GM18520 (cell line): ENCODE data around the gene SGCA.

Experiments used
- ATAC-seq: cut with Tn5 transposase; IDR thresholded peaks from one replicate; pipeline ENCODE4 v1.9.1; 2021; ENCODE audit not compliant: unreplicated experiment

The SGCA gene

GRCh38 chr17:50181591-50182560, 16.1 kb downstream of the SGCA start:
- ATAC-seq, result no peak

DNA sequence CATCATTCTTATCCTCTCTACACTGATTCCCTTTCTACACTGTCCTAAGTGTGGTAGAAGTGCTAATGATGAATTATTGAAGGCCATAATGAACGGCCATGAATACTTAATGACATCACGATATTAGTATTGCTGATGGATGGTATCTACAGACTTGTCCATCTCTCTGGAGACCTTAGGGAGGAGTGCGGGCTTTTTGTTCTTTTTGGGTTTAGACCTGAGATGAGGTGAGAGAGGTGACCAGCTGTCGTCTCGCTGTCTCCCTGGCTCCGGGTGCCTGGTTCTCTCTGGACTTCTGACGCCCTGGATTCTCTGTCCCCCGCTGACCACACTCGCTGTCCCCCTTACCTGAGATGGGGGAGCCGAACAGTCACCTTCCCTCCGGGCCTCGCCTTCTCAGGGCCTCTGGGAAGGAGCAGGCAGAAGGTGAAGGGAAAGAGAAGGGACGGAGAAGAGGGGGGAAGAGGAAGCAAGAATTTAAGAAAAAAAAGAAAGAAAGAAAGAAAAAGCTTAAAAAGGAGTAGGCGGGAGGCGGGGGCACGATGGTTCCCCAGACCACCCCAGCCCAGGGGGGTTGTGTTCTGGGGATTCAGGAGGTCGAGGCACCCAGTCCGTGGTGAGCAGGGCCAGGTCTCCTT, 17.1 kb downstream of the SGCA start:
- no peak for ATAC-seq

DNA sequence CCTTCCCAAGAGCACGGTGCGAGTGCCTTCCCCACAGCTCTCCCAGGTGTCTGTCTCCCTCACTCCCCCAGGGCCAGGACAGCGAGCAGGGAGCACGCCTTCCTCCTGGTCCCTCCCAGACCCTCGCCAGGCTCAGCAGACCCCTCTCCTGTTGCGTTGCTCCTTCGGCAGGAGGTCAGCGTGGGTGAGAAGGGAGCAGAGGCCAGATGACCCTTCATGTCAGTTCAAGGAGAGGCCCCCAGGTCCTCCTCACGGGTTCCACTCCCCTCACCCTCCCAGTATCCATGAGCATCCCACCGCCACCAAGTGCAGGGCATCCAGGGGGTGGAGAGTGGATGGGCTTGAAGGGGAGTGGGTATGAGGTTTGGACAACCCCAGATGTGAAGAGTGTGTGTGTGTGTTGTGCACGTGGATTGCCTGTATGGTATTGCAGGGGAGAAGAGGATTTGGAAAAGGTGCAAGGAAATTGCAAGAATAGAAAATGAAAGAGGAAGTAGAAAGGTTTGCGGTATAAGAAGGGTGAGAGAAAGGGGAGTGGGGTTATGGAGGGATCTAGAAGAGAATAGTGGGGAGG, 17.7 kb downstream of the SGCA start:
- ATAC-seq, result no peak

GRCh38 chr17:50184064-50184463, 18.3 kb downstream of the SGCA start:
- no peak for ATAC-seq

DNA sequence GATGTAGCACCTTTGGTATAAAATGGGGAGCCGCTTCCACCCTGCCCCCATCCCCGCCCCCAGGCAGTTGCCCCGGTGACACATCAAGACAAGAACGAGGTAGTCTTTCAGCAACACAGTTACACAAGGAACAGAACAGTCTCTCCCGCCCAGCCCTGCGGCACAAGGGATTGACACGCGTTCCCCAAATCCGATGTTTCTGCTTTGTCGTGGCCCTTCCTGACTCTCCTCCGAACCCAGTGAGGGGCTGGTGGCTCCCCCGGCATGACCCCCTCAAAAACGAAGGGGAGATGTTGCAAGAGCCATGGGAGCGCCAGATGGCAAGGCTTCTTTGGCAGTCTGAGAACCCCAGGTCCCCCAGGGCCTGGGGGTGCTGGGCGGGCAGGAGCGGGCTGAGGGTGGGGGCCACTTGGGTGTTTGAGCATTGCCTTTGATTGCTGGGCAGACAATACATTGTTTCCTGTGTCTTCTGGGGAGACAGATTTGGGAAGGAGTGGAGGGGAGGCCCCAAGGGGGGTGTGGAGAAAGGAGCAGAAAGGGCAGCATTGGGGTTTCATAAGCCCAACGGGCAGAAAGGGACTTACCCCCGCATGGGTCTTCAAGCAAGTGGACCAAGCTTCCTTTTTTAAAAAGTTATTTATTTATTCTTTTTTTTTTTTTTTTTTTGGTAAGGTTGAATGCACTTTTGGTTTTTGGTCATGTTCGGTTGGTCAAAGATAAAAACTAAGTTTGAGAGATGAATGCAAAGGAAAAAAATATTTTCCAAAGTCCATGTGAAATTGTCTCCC, 19.0 kb downstream of the SGCA start:
- no peak for ATAC-seq

- ATAC-seq, result no peak
Measured at GRCh38 chr17:50185631-50186471, 20.0 kb downstream of the SGCA start.

DNA sequence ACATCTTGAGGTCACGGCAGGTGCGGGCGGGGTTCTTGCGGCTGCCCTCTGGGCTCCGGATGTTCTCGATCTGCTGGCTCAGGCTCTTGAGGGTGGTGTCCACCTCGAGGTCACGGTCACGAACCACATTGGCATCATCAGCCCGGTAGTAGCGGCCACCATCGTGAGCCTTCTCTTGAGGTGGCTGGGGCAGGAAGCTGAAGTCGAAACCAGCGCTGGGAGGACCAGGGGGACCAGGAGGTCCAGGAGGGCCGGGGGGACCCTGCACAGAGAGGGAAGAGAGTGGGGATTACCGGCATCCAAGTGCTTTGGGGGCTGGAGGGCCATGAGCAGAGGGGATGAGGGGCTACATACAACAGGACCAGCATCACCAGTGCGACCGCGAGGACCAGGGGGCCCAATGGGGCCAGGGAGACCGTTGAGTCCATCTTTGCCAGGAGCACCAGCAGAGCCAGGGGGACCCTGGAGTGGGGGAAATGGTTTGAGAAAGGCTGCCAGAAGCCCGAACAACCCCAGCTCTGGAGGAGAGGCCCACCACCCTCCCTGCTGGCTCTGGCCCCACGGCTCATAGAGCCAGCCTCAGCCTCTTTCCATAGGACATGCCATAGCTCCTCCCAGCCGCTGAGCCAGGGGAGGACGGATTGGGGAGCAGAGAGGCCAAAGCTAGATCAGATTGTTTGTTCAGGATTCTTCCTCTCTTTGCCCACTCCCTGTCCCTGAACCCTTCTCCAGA, 21.0 kb downstream of the SGCA start:
- ATAC-seq, result no peak

DNA sequence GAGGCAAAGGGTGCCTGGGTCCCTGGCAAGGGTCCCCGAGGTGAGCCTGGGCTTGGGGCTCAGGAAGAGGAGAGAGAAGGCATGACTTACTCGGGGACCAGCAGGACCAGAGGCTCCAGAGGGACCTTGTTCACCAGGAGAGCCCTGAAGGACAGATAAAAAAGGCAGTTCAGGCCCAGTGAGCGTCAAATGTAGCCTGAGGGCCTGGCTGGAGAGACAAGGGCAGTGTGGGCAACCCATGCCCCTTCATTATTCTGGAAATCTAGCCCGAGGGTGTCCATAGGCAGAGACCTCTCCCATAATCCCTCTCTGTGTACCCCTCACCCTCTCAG, 21.6 kb downstream of the SGCA start:
- ATAC-seq, result no peak

DNA sequence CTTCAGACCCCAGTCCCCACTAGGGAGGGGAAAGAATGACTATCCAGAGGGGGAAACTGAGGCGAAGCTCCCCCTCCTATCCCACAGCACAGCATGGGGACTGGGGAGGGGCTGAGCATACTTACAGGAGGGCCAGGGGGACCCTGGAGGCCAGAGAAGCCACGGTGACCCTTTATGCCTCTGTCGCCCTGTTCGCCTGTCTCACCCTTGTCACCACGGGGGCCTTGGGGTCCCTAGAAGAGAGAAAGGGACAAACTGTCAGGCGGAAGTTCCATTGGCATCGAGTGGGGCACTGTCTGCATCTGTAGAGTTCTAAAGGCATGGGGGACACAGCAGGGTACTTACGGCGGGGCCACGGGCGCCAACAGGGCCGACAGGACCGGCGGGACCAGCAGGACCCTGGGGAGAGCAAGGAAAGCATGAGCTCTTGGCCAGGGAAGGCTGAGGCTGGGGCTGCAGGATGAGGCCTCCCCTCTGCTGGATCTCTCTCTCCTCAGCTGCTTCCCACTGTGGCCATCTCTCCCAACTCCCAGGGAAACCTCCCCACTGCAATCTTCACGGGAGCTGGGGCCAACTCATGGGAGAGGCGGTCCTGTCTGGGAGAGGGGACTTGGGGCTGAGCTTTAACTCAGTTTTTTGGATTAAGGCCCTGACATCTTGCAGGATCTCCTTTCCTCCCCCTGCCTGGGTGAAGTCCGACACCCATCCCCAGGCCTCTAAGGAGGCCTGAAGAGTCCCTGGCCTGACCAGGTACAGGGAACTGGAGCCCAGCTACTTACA, 22.1 kb downstream of the SGCA start:
- ATAC-seq, result no peak

GRCh38 chr17:50188531-50188920, 22.7 kb downstream of the SGCA start:
- no peak for ATAC-seq

DNA sequence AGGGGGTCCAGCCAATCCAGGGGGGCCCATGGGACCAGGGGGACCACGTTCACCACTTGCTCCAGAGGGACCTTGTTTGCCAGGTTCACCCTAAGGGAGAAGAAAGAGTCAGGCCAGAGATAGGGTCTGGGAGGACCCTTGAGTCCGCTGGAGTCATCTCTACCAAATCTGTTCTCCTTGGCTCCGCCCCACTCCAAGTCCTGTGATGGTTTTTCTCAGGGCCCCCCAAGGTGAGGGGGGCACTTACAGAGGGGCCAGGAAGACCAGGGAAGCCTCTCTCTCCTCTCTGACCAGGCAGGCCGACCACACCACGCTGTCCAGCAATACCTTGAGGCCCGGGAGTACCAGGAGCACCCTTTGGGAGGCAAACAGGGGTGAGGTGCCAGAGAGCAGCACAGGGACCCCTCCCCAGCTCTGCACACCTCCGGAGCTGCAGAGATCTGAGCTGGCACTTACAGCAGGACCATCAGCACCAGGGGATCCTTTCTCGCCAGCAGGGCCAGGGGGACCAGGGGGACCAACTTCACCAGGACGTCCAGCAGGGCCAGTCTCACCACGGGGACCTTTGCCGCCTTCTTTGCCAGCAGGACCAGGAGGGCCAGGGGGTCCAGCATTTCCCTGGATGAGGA, 23.2 kb downstream of the SGCA start:
- no peak for ATAC-seq

DNA sequence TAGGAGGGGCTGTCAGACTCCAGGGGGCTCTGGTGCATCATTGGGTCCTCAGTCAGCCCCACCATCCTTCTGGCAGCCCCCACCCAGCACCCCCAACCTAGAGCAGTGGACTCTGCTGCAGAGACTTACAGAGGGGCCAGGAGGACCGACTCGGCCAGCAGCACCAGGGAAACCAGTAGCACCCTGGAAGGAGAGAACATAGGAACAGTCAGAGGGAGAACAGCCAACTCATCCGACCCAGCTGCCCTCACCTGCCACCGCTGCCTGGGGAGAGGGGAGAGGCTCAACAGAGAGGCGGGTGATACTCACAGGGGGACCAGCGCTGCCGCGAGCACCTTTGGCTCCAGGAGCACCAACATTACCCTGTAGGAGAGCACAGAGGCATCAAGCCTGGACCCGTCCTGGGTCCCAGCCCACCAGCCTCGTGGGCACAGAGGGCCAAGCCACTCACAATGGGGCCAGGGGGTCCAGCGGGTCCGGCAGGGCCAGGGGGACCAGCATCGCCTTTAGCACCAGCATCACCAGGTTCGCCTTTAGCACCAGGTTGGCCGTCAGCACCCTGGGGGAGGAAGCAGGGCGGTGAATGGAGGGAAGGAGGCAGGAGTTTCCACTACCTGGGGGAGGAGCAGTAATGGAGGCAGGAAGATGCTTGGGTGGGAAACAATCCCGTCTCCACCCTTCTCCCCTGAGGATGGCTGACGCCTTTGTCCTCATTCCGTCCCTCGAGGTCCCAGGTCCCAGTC, 23.9 kb downstream of the SGCA start:
- ATAC-seq, result no peak

DNA sequence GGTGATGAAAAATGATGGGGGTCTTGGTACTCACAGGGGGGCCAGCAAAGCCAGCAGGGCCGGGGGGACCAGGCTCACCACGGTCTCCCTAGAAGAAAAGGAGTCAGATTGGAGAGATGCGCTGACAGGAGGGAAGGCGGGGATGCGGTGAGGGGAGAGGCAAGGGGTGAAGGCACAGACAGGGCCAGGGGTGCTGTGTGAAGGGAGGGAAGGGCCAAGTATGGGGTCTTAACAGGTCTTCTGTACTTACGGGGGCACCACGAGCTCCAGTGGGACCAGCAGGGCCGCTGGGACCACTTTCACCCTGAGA, 24.4 kb downstream of the SGCA start:
- ATAC-seq, result no peak

DNA sequence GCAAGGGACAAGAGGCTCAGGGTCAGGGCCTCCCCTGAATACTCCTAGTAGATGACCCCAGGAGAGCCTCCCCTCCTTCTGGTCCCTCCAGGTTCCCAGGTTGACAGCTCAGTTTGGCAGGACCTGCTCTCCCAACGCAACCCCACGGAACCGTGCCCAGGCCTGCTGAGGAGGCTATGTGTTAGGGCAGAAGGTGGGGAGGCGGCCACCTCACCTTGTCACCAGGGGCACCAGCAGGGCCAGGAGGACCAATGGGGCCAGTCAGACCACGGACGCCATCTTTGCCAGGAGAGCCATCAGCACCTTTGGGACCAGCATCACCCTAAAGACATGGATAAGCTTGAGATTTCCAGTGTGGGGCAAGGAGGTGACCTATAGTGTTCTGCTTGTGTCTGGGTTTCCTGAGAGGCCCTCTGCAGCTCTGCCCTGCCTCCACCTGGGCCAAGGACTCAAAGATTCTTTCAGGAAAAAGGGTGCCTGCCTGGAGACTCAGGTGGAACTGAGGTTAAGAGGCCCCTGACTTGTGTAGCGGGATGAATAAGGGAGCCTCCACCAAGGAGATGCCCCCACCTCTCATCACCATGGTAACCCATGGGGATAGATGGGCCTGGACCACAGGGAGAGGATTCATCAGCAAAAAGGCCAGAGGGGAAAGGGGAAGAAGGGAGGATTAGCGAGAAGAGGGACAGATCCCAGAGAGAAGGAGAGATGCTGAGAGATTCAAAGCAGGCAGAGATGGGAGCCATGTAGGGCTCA, 25.0 kb downstream of the SGCA start:
- no peak for ATAC-seq

GRCh38 chr17:50191359-50192143, 25.7 kb downstream of the SGCA start:
- ATAC-seq, result no peak

DNA sequence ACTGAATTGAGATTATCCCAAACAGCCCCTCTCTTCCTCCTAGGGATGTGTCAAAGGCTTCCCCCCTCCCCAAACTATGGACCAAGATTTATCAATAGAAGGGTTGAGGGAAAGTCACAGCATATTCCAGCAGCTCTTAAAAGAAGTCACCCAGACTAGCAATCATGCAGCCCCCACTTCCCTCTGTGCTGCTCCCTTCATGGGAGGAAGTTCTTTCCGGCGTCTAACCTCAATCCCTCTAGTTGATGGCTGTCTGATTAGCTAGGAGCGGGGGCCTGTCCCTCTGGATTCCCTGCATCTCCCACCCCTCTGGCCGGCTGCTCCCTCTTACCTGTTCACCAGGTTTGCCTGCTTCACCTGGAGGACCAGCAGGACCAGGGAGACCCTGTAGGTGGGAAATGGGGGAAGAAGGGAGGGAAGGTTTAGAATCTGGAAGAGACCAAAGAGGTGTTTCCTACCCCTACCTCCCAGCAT, 26.4 kb downstream of the SGCA start:
- no peak for ATAC-seq
